Fibroblast of lung (primary cell): ENCODE data around the gene DNM3. TPM values are rescaled to one million over a fixed set of nuclear protein-coding genes. Genes with fewer than 3 reads are reported as not detected.

Source experiments
- DNase-seq, 2 donors: peaks; one replicate each; pipeline versions ENCODE4 v3.0.0 to v3.0.0-alpha.2; 2010; ENCODE audit warnings: low read depth in 2 of 2
- H2AFZ ChIP-seq: 2 replicates; pipeline ENCODE4 v1.5.1; 2012; ENCODE audit warnings: low read length, control low read depth, inconsistent platforms
- H3K27ac ChIP-seq: 2 replicates; pipeline ENCODE4 v1.5.1; 2011; ENCODE audit warnings: low read length, control low read depth; ENCODE audit not compliant: insufficient read depth
- H3K27me3 ChIP-seq: 2 replicates; pipeline ENCODE4 v1.5.1; 2011; ENCODE audit warnings: mild to moderate bottlenecking, low read length; ENCODE audit not compliant: control insufficient read depth, insufficient read depth
- H3K36me3 ChIP-seq: 2 replicates; pipeline ENCODE4 v1.5.1; 2011; ENCODE audit warnings: low read length; ENCODE audit not compliant: control insufficient read depth, insufficient read depth
- H3K4me1 ChIP-seq: 2 replicates; pipeline ENCODE4 v1.5.1; 2011; ENCODE audit warnings: low read length; ENCODE audit not compliant: control insufficient read depth, insufficient read depth; ENCODE audit errors: extremely low read depth
- H3K4me2 ChIP-seq: 2 replicates; pipeline ENCODE4 v1.5.1; 2011; ENCODE audit warnings: low read length, control low read depth; ENCODE audit not compliant: insufficient read depth; ENCODE audit errors: extremely low read depth
- H3K4me3 ChIP-seq, 4 experiments: fragments of 200-600 bp in 1 of 4; sonication (generic) in 1 of 4; replicated peaks in 1 of 4; 2 replicates each; pipeline ENCODE4 v1.5.1; 2011 to 2016; ENCODE audit warnings: low read length in 4 of 4, low read depth in 3 of 4, mild to moderate bottlenecking in 3 of 4, control low read depth in 2 of 4, inconsistent platforms in 1 of 4, mixed read lengths in 1 of 4; ENCODE audit not compliant: insufficient read depth in 1 of 4; ENCODE audit errors: control extremely low read depth in 1 of 4
- H3K79me2 ChIP-seq: 2 replicates; pipeline ENCODE4 v1.5.1; 2012; ENCODE audit warnings: mild to moderate bottlenecking, low read length, inconsistent platforms; ENCODE audit not compliant: control insufficient read depth, insufficient read depth
- H3K9ac ChIP-seq: 2 replicates; pipeline ENCODE4 v1.5.1; 2011; ENCODE audit warnings: mild to moderate bottlenecking, low read length, control low read depth; ENCODE audit not compliant: insufficient read depth
- H3K9me3 ChIP-seq: 2 replicates; pipeline ENCODE4 v1.5.1; 2012; ENCODE audit warnings: low read depth, low read length; ENCODE audit not compliant: control insufficient read depth, insufficient read depth
- H4K20me1 ChIP-seq: 2 replicates; pipeline ENCODE4 v1.5.1; 2011; ENCODE audit warnings: low read length; ENCODE audit not compliant: control insufficient read depth, insufficient read depth; ENCODE audit errors: extremely low read depth
- CTCF ChIP-seq, 2 donors: IDR thresholded peaks in 1 of 2; conservative IDR thresholded peaks in 1 of 2; 1 replicate in 1 of 2; 2 replicates in 1 of 2; pipeline ENCODE4 v1.5.1; 2011 to 2012; ENCODE audit warnings: low read length in 2 of 2, control low read depth in 1 of 2, inconsistent platforms in 1 of 2, low read depth in 1 of 2, mild to moderate bottlenecking in 1 of 2
- EZH2 ChIP-seq: IDR thresholded peaks from 2 replicates; pipeline ENCODE4 v1.5.1; 2012; ENCODE audit warnings: low read length, control low read depth, mild to moderate bottlenecking; ENCODE audit errors: missing control alignments
- polyA plus RNA-seq, 2 donors: library from polyadenylated mRNA; depleted of rRNA in 1 of 2; stranded (reverse) in 1 of 2; unstranded in 1 of 2; fragments of >200 nt; gene quantifications; 2 replicates each; pipeline ENCODE4 v1.2.1, GENCODE V29; 2011 to 2012; ENCODE audit warnings: missing spikeins in 1 of 2
- total RNA-seq: library from RNA; depleted of rRNA; stranded (reverse); fragments of >200 nt; gene quantifications from 2 replicates; pipeline ENCODE4 v1.2.1, GENCODE V29; 2014

The DNM3 gene
- total and polyA plus RNA-seq, 2 donors (not counting 1 experiment from before 2014, with no cell fraction given): 1.6 to 3.6 TPM

GRCh38 chr1:172241540-172241939 is 400.2 kb downstream of the DNM3 start:
- Histone ChIP-seq H3K27me3 (no peaks in the 10 kb centered on the region), H3K4me2 (no peak overlapping the region), H3K4me1 (no peaks in the 10 kb centered on the region), H3K79me2 (no peaks in the 10 kb centered on the region), H2AFZ (no peak overlapping the region), H3K9me3 (no peaks in the 10 kb centered on the region), H4K20me1 (no peaks in the 10 kb centered on the region), H3K9ac (no peak overlapping the region), H3K4me3 (no peak overlapping the region), H3K27ac (no peak overlapping the region), H3K36me3 (no peaks in the 10 kb centered on the region)
- no peak for DNase-seq
- no peak for TF ChIP-seq CTCF (conservative IDR thresholded peaks at IDR 0.05 in 1 of 2, IDR thresholded peaks at IDR 0.05 in 1 of 2; ENCODE audit: low read depth in 1 of 2, low read length in 2 of 2)
- no peak for TF ChIP-seq EZH2

- Histone ChIP-seq H3K79me2 (no peaks in the 10 kb centered on the region), H3K36me3 (no peaks in the 10 kb centered on the region), H3K4me2 (no peak overlapping the region), H3K27ac (no peak overlapping the region), H4K20me1 (no peaks in the 10 kb centered on the region), H2AFZ (no peak overlapping the region), H3K9ac (no peak overlapping the region), H3K4me1 (no peaks in the 10 kb centered on the region), H3K4me3 (no peak overlapping the region), H3K9me3 (no peaks in the 10 kb centered on the region), H3K27me3 (no peaks in the 10 kb centered on the region)
- TF ChIP-seq CTCF (conservative IDR thresholded peaks at IDR 0.05 in 1 of 2, IDR thresholded peaks at IDR 0.05 in 1 of 2; ENCODE audit: low read depth in 1 of 2, low read length in 2 of 2): no peak
- TF ChIP-seq EZH2: no peak
- DNase-seq: no peak
These were observed 403.6 kb downstream of the DNM3 start for GRCh38 chr1:172244865-172245264.

GRCh38 chr1:172245788-172246187 is 404.5 kb downstream of the DNM3 start:
- H3K4me2 ChIP-seq: no peak overlapping the region
- TF ChIP-seq CTCF (conservative IDR thresholded peaks at IDR 0.05 in 1 of 2, IDR thresholded peaks at IDR 0.05 in 1 of 2; ENCODE audit: low read depth in 1 of 2, low read length in 2 of 2): no peak
- TF ChIP-seq EZH2: no peak
- DNase-seq: no peak
- H4K20me1 ChIP-seq: no peaks in the 10 kb centered on the region
- H3K27me3 ChIP-seq: no peaks in the 10 kb centered on the region
- no peak overlapping the region for H3K9ac ChIP-seq
- no peaks in the 10 kb centered on the region for H3K9me3 ChIP-seq
- no peak overlapping the region for H3K4me3 ChIP-seq
- no peaks in the 10 kb centered on the region for H3K79me2 ChIP-seq
- H3K36me3 ChIP-seq: no peaks in the 10 kb centered on the region
- H3K27ac ChIP-seq: no peak overlapping the region
- H3K4me1 ChIP-seq: no peaks in the 10 kb centered on the region
- no peak overlapping the region for H2AFZ ChIP-seq
